ENCODE data around the gene ESF1.

ESF1 gene, protein sequence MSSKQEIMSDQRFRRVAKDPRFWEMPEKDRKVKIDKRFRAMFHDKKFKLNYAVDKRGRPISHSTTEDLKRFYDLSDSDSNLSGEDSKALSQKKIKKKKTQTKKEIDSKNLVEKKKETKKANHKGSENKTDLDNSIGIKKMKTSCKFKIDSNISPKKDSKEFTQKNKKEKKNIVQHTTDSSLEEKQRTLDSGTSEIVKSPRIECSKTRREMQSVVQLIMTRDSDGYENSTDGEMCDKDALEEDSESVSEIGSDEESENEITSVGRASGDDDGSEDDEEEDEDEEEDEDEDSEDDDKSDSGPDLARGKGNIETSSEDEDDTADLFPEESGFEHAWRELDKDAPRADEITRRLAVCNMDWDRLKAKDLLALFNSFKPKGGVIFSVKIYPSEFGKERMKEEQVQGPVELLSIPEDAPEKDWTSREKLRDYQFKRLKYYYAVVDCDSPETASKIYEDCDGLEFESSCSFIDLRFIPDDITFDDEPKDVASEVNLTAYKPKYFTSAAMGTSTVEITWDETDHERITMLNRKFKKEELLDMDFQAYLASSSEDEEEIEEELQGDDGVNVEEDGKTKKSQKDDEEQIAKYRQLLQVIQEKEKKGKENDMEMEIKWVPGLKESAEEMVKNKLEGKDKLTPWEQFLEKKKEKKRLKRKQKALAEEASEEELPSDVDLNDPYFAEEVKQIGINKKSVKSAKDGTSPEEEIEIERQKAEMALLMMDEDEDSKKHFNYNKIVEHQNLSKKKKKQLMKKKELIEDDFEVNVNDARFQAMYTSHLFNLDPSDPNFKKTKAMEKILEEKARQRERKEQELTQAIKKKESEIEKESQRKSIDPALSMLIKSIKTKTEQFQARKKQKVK

DNA sequence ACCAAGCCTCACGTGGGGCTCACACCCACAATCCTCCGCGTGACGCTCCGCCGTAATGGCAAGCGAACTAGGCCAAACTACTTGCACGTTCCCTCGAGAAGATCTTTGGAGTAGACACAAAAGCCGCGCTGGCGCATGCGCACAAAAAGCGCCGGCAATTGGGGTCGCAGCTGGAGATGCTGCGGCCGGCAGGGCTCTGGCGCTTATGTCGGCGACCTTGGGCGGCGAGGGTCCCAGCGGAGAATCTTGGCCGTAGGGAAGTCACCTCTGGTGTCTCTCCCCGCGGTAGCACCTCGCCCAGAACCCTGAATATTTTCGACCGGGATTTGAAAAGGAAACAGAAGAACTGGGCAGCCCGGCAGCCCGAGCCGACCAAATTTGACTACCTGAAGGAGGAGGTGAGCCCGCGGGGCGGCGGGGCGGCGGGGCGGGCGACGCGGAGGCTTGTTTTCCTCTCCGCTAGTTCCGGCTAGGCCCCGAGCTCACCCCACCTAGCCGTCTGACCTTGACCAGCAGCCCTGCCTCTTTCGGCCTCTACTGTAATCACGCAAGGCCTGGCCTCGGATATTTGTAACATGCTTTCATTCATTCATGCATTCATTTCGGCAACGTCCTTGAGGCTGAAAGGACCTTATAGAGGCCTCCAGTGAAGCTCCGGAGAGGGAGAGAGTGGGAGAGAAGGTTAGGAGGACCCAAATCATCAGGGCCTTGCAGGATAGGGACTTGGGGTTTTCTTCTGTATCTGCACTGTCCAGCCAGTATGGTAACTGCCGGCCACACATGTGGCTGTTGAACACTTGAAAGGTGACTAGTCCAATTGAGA lies at the start of gene ESF1, which contains the start of gene NDUFAF5:
TSS of gene ESF1 (minus strand) at position 27 of the 823 bp plus-strand sequence. CDS start 1,779 bp downstream, outside the sequence.
TSS of gene NDUFAF5 (plus strand) at position 136 of the 823 bp plus-strand sequence. CDS start at position 177, 41 bp downstream.
- in situ Hi-C loops (cut with MboI; ENCODE audit: low sequenced_read_pairs), result no loop called here

DNA sequence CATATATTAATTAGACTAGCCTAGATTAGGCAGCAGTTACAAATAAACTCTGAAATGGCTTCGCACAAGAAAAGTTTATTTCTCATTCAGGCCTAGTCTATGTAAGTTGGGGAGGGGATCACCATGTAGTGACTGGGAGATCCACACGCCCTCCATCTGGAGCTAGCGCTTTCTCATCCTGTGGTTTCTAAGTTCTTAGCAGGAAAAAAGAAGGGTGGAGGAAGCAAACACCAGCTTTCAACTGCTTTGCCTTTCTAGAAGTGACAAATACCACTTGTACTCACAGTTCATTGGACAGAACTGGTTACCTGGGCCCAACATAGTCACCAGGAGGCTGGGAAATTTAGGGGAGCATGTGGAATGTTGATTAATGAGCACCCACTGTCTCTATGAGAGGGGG lies 46.8 kb upstream of the ESF1 start:
- in situ Hi-C loops (cut with MboI; ENCODE audit: low sequenced_read_pairs), result no loop called here

DNA sequence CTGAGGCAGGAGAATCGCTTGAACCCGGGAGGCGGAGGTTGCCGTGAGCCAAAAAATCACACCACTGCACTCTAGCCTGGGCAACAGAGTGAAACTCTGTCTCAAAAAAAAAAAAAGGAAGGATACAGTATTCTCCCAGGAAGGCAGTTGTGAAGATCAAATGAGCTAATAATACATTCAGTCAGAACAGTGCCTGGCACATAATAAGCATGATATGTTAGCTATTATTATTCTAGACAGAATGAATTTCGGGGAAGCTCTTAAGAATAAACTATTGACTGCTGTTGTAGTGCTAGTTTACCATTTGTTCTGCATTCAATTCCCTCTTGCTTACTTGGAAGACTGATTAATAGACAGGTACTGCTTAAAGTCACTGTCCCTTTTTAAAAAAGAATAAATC lies 40.7 kb upstream of the ESF1 start:
- in situ Hi-C loops (cut with MboI; ENCODE audit: low sequenced_read_pairs), result loop anchor here (10.0 kb wide), 1 partner anchor 129 kb away; no protein-coding TSS in a partner anchor

DNA sequence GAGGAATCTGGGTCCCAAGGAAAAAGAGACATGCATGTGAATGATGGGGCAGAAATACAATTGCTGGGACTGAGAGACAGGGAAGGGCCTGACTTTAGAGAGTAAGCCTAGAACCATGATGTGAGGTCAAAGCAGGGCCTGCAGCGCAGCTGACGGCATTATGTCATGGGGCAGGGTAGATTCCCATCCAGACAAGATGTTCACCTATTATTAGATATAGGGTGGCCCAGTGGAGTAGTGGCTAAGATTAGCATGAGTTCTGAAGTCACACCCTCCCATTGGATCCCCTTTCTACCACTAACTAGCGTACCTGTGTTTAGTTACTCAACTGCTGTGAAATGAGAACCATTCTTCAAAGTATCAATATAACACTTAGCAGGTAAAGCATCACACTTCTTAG lies 39.7 kb upstream of the ESF1 start:
- in situ Hi-C loops (cut with MboI; ENCODE audit: low sequenced_read_pairs), result loop anchor here (10.0 kb wide), 1 partner anchor 130 kb away; no protein-coding TSS in a partner anchor

DNA sequence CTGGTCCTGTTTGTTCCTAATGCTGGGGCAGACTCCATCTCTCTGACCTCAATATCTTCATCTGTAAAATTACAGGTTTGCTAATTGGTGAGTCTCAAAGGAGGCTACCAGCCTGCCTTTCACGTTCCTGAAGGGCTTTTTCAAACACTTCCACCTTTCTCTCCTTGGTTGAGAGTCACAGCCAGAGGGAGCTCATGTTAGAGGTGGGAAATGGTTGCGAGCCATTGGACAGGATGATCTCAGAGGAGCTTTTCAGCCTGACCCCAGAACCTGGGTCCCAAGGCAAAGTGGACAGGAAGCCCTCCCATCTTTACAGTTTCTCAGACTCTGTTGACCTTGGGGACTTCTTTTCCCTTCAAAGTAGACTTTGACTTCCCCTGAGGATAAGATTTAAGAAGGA lies 37.7 kb upstream of the ESF1 start:
- in situ Hi-C loops (cut with MboI; ENCODE audit: low sequenced_read_pairs), result loop anchor here (10.0 kb wide), 1 partner anchor 132 kb away; no protein-coding TSS in a partner anchor

DNA sequence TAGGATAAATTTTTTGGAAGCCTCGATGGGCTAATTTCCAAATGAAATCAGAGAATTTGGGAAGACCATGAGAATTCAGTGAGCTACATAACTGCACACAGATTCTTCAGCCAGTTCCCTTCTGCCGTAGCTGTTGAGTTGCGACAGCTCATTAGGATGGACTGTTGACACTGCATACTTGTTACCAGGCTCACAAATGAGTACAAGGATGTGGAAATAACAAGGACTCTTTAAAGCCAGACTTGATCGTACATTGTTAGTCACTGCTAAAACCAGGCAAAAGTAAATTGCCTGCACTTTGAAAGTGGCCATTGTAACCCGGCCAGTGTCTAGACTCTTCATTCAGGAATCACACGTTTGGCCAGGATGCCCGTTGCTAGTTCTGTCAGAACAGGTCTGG lies 37.2 kb upstream of the ESF1 start:
- in situ Hi-C loops (cut with MboI; ENCODE audit: low sequenced_read_pairs), result loop anchor here (10.0 kb wide), 1 partner anchor 133 kb away; no protein-coding TSS in a partner anchor

DNA sequence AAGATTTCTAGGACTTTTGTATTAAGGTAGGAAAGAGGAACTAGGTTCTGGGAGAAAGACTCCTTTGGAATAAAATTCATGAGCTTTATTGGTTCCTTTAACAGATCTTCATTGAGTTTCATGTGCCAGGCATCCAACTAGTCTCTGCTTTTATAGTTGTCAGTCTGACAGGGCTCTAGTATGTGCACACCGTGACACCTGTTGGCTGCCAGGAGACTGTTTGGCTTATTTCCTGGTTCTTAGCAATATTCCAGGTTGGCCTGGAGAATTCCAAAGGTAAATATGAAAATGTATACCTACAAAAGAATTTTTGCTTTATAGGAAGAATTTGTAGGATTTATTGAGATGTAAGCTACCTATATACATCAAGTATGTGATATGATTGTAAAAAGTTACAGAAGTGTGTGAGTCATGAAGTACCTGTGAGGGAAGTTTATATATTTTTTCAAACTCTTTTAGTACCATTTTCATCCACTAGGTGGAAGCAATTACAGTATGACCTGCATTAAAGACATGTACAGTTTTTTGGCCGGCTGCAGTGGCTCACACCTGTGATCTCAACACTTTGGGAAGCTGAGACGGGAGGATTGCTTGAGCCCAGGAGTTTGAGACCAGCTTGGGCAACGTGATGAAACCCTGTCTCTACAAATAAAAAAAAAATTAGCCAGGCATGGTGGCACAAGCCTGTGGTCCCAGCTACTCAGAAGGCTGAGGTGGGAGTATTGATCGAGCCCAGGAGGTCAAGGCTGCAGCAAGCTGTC lies 35.3 kb upstream of the ESF1 start:
- in situ Hi-C loops (cut with MboI; ENCODE audit: low sequenced_read_pairs), result loop anchor here (10.0 kb wide), 2 partner anchors 135 to 235 kb away; no protein-coding TSS in a partner anchor

DNA sequence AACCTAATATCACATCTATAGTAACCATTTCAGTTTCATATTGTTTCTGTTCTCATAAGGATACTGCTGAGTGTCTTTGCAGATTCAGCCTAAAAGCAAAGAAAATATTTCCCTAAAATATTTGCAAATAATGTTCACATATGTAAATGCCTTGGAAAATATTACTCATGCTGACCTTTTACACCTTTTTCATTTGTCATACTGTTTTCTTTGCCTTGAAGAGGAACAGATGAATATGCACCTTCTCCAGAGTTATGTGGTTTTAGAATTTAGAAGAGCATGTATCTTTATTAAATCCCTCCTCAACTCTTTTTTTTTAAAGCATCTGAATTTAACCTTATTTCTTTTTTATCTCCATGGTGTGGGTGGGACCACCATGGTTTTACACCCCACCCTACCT lies 32.6 kb upstream of the ESF1 start:
- in situ Hi-C loops (cut with MboI; ENCODE audit: low sequenced_read_pairs), result loop anchor here (10.0 kb wide), 1 partner anchor 237 kb away; no protein-coding TSS in a partner anchor

DNA sequence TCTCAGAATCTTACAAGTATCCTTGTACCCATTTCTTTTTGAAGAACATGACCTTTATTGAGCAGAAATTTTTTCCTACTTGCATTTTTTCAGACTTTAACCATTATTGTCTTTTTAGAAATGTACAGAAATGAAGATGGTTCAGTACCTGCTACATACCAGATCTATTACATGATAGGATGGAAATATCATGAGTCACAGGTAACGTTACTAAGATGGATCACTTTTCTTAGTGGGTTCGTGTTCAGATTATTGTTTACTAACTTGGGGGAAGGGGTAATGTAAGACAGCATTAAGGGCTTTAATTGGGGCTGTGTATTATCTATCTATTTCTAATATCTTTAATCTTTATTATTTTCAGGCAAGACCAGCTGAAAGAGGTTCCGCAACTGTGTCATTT lies 32.0 kb upstream of the ESF1 start:
- in situ Hi-C loops (cut with MboI; ENCODE audit: low sequenced_read_pairs), result loop anchor here (10.0 kb wide), 1 partner anchor 238 kb away; no protein-coding TSS in a partner anchor

DNA sequence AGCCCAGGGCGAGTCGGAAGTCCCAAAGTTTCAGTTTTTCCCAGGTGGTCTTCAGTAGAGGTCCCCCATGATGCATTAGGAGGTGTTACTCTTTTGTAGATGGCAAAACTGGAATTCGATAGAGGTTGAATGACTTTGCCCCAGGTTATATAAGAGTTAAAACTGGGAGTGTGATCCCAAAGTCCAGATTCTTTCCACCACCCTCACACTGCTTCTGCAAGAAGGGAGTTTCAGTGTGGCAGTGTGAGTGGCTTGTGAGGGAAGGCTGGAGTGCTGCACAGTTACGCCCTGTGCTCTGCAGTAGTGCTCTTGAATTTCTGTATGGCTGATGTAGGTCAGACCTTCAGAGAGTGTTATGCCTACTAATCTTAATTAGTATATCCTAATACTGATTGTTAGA lies 30.0 kb upstream of the ESF1 start:
- in situ Hi-C loops (cut with MboI; ENCODE audit: low sequenced_read_pairs), result loop anchor here (10.0 kb wide), 1 partner anchor 240 kb away; no protein-coding TSS in a partner anchor

DNA sequence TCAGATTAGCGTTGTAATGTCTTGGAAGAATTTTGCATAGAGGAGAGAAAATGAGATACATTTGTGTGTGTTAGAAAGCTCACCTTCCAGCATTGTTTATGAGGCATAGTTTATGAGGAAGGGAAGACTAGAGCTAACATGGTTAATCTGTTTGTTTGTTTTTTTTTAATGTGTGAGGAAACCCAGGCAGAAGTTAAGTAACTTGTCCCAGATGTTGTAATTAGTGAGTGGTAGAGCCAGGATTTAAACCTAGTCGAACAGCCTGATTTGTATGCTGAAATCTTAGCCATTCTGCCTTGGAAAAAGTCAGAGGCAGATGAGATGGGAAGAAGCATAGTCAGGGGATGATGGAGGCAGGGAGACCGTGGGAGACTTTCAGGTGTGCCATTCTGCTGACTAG lies 29.2 kb upstream of the ESF1 start:
- in situ Hi-C loops (cut with MboI; ENCODE audit: low sequenced_read_pairs), result loop anchor here (10.0 kb wide), 1 partner anchor 241 kb away; no protein-coding TSS in a partner anchor

DNA sequence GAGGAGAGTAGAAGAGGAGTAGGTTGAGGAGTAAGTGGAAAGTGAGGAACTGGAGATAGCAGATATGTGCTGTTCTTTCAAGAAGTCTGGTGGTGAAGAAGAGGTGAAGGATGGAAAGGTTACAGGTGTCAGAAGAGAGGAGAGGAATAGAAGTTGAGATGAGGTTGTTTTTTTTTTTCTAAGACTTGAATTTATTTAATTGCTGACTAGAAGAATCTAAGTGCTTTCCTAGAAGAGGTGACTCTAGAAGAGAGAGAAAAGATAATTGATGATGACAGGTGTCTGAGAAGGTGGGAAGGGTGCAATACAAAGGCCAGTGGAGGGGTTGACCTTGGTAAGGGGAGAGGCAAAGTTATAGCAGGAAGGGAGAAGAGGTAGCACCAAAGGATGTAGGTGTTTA lies 25.7 kb upstream of the ESF1 start:
- in situ Hi-C loops (cut with MboI; ENCODE audit: low sequenced_read_pairs), result loop anchor here (10.0 kb wide), 1 partner anchor 244 kb away; no protein-coding TSS in a partner anchor

DNA sequence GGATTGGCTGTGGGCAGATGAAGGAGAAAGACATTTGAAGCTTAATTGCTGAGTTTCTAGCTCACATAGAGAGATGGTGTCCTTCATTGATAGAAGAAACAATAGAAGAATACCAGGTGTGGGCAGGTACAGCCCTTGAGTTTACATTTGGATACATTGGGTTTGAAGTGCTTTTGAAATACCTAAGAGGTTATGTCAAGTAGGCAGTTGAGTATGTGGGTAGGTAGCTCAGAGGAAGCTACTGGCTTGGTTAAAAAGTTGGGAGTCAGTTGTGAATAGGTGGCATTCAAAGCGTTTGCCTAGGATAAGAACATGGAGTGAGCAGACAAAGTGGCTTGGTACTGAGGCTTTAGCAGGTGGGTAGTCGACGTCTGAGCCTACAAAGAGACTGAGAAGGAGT lies 25.1 kb upstream of the ESF1 start:
- in situ Hi-C loops (cut with MboI; ENCODE audit: low sequenced_read_pairs), result loop anchor here (10.0 kb wide), 1 partner anchor 245 kb away; no protein-coding TSS in a partner anchor

DNA sequence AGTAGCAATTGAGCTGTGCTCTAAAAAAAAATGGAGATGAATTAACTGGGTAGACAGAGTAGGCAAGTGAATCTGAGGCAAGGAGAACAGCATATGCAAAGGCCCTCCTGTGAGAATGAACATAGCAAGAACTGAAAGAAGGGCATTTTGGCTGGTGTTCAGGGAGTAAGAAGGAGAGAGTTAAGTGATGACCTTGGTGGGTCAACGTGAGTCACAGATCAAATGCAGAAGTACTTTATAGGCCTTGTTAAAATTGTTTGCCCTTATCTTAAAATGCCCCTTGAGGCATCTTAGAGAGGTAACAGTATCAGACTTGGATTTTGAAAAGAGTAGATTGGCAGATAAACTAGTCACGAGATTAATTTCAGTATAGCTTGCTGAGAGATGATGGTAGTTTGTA lies 24.7 kb upstream of the ESF1 start:
- in situ Hi-C loops (cut with MboI; ENCODE audit: low sequenced_read_pairs), result no loop called here

DNA sequence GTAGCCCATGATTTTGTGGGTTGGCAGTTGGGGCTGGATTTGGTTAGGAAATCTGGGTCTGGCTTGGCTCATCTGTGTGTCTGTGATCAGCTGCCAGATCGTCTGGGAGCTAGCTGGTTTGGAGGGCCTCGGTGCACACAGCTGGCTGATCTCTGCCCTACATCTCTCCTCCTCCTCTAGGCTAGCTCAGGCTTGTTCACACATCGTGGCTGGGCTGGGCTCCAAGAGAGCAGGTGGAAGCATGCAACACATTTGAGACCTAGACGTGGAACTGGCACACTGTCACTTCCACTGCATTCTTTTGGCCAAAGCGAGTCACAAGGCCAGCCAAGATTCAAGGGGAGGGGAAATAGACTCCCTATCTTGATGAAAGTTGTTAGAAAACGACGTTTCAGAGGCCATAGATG lies 16.0 kb upstream of the ESF1 start:
- in situ Hi-C loops (cut with MboI; ENCODE audit: low sequenced_read_pairs), result no loop called here

DNA sequence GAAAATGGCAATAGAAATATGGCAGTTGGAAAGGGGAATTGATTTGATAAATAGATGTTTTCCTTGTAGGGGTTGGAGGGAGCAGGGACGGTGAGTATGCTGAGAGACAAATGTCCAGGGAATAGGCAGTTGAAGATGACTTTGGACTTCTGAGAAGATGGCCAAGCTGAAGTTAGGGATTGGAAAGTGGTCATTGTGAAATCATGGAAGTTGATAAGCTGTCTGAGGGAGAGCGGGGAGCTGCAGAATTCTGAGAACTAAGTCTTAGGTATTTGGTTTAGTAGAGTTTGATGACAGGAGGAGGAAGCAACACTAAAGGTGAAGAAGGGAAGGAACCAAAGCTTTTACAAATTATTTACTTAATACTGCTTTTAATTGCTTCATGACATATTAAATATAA lies 15.3 kb upstream of the ESF1 start:
- in situ Hi-C loops (cut with MboI; ENCODE audit: low sequenced_read_pairs), result no loop called here

DNA sequence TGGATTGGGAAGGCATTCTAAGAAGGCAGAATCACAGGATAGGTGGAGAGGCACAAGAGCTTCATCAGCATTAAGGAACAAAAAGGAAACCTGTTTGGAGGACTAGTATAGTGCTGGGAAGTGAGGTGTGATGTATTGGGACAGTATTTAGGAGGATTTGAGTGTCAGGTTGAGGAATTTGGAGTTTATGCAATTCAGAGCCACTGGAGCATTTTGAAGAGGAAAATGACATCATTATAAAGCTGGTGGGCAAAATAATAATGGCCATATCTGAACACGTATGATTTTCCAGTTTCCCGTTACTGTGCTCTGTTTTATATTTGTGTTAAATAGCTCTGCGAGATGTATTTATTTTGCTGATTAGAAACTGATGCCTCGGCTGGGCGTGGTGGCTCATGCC lies 14.3 kb upstream of the ESF1 start:
- in situ Hi-C loops (cut with MboI; ENCODE audit: low sequenced_read_pairs), result no loop called here

DNA sequence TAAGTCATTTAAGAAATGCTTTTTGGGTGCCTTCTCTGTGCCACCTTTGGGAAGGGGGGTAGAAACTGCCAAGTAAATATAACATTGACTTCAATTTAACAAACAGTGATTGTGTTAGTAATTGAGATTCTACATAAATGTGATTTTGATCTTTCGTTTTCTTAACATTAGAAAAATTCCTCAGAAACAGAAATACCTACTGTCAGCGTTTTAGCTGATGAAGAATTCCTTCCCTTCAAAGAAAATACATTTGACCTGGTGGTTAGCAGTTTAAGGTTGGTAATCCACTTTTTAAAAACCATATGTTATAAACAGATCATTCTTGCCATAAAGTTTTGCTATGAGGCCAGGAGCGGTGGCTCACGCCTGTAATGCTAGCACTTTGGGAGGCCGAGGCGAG lies 9.9 kb upstream of the ESF1 start:
- in situ Hi-C loops (cut with MboI; ENCODE audit: low sequenced_read_pairs), result no loop called here

DNA sequence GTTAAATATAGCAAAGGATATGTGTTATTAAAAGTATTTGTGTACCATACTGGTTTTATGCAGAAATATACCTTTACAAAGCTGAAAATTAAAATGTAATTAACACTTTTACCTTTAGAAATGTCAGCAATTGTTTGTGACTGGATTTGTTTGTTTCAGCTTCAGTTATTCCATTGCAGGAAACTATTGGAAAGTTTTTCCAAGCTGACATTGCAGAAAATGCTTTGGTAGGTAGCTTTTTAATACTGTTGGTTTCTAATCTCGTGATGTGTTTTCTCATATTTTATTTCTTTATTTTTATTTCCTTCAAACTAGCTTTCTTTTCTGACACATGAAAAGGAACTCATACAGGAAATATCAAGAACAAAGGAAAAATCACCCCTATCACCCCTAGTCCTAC lies 8.3 kb upstream of the ESF1 start:
- in situ Hi-C loops (cut with MboI; ENCODE audit: low sequenced_read_pairs), result no loop called here
